Measurements from ENCODE around the gene BCR. TPM values are rescaled to one million over a fixed set of nuclear protein-coding genes. Genes with fewer than 3 reads are reported as not detected.

Gene BCR
- total and polyA plus RNA-seq, 2 donors from 2014 or later: 45.0 to 97.7 TPM

- Histone ChIP-seq H3K36me3 (ENCODE audit: control insufficient read depth in 2 of 3, insufficient read depth in 3 of 3, low read length in 3 of 3) (no peaks in the 10 kb centered on the region), H3K27me3 (ENCODE audit: control insufficient read depth, insufficient read depth, low read length) (no peaks in the 10 kb centered on the region), H3K4me3 (ENCODE audit: low read length in 3 of 3) (no peak overlapping the region), H3K27ac (ENCODE audit: low read depth in 2 of 2, low read length in 2 of 2) (no peak overlapping the region), H3K9ac (ENCODE audit: low read length in 3 of 3) (no peak overlapping the region), H3K9me3 (ENCODE audit: control insufficient read depth in 2 of 3, insufficient read depth in 1 of 3, low read length in 3 of 3) (no peaks in the 10 kb centered on the region), H3K4me1 (ENCODE audit: control insufficient read depth in 2 of 3, insufficient read depth in 2 of 3, low read depth in 1 of 3, low read length in 3 of 3) (peaks cover 3 to 24% (median 24%) of the 10 kb centered on the region in 3 donors)
- FAIRE-seq (no peak), DNase-seq (peak in 2 of 5 donors; percentile 47 to 54)
- intact Hi-C loops (cut with DNase I): no loop called here
- TF ChIP-seq CTCF (IDR thresholded peaks at IDR 0.05; ENCODE audit: borderline replicate concordance, extremely low read depth, insufficient read depth): no peak
These were observed 62.8 kb downstream of the BCR start for GRCh38 chr22:23243006-23243573.

- Histone ChIP-seq H3K27ac (ENCODE audit: low read depth in 2 of 2, low read length in 2 of 2) (peak overlapping the region; percentile 5 to 49), H3K9ac (ENCODE audit: low read length in 3 of 3) (no peak overlapping the region), H3K4me3 (ENCODE audit: low read length in 3 of 3) (no peak overlapping the region), H3K4me1 (ENCODE audit: control insufficient read depth in 2 of 3, insufficient read depth in 2 of 3, low read depth in 1 of 3, low read length in 3 of 3) (peaks cover 3 to 31% (median 24%) of the 10 kb centered on the region in 3 donors), H3K9me3 (ENCODE audit: control insufficient read depth in 2 of 3, insufficient read depth in 1 of 3, low read length in 3 of 3) (no peaks in the 10 kb centered on the region), H3K36me3 (ENCODE audit: control insufficient read depth in 2 of 3, insufficient read depth in 3 of 3, low read length in 3 of 3) (no peaks in the 10 kb centered on the region), H3K27me3 (ENCODE audit: control insufficient read depth, insufficient read depth, low read length) (no peaks in the 10 kb centered on the region)
- DNase-seq: no peak
- FAIRE-seq: no peak
- TF ChIP-seq CTCF (IDR thresholded peaks at IDR 0.05; ENCODE audit: borderline replicate concordance, extremely low read depth, insufficient read depth): no peak
- intact Hi-C loops (cut with DNase I): no loop called here
These were observed 63.8 kb downstream of the BCR start for GRCh38 chr22:23243859-23244689.

- DNase-seq (no peak), FAIRE-seq (no peak)
- H3K9ac ChIP-seq (ENCODE audit: low read length in 3 of 3): no peak overlapping the region
- no peaks in the 10 kb centered on the region for H3K27me3 ChIP-seq (ENCODE audit: control insufficient read depth, insufficient read depth, low read length)
- no peaks in the 10 kb centered on the region for H3K9me3 ChIP-seq (ENCODE audit: control insufficient read depth in 2 of 3, insufficient read depth in 1 of 3, low read length in 3 of 3)
- H3K36me3 ChIP-seq (ENCODE audit: control insufficient read depth in 2 of 3, insufficient read depth in 3 of 3, low read length in 3 of 3): no peaks in the 10 kb centered on the region
- no peak overlapping the region for H3K4me3 ChIP-seq (ENCODE audit: low read length in 3 of 3)
- TF ChIP-seq CTCF (IDR thresholded peaks at IDR 0.05; ENCODE audit: borderline replicate concordance, extremely low read depth, insufficient read depth): no peak
- peak overlapping the region; percentile 5 to 49 for H3K27ac ChIP-seq (ENCODE audit: low read depth in 2 of 2, low read length in 2 of 2)
- intact Hi-C loops (cut with DNase I): no loop called here
- H3K4me1 ChIP-seq (ENCODE audit: control insufficient read depth in 2 of 3, insufficient read depth in 2 of 3, low read depth in 1 of 3, low read length in 3 of 3): peaks cover 3 to 33% (median 26%) of the 10 kb centered on the region in 3 donors
These were observed 64.4 kb downstream of the BCR start for GRCh38 chr22:23244690-23245044.
